HepG2 (cell line): ENCODE measurements around the gene P4HB. TPM values are rescaled to one million over a fixed set of nuclear protein-coding genes. Genes with fewer than 3 reads are reported as not detected.

ENCODE experiments used
- ATF1 ChIP-seq: IDR thresholded peaks from 2 replicates; pipeline ENCODE4 v1.6.1; 2016; ENCODE audit warnings: mild to moderate bottlenecking, control low read depth
- BRF2 ChIP-seq: sonication (generic); formaldehyde crosslinking; IDR thresholded peaks from 2 replicates; pipeline ENCODE4 v1.8.1; 2022; ENCODE audit warnings: mild to moderate bottlenecking, missing genetic modification reagents
- CCDC6 ChIP-seq: sonication (generic); formaldehyde crosslinking; IDR thresholded peaks from 2 replicates; pipeline ENCODE4 v1.8.1; 2022; ENCODE audit warnings: mild to moderate bottlenecking, missing genetic modification reagents, moderate library complexity
- ERF ChIP-seq: IDR thresholded peaks from 2 replicates; pipeline ENCODE4 v1.6.1; 2018; ENCODE audit warnings: missing biosample characterization, missing genetic modification reagents
- GATAD2A ChIP-seq: IDR thresholded peaks from 2 replicates; pipeline ENCODE4 v1.6.1; 2016
- HCFC1 ChIP-seq: fragments of 150-350 bp; IDR thresholded peaks from 2 replicates; pipeline ENCODE4 v1.6.1; 2014; ENCODE audit warnings: low read depth, low read length
- IRF9 ChIP-seq: sonication (generic); formaldehyde crosslinking; IDR thresholded peaks from 2 replicates; pipeline ENCODE4 v1.8.0; 2022; ENCODE audit warnings: missing genetic modification reagents, mild to moderate bottlenecking, borderline replicate concordance
- IRX3 ChIP-seq: sonication (generic); formaldehyde crosslinking; IDR thresholded peaks from 2 replicates; pipeline ENCODE4 v1.8.1; 2023; ENCODE audit warnings: mild to moderate bottlenecking, low read depth, missing genetic modification reagents, borderline replicate concordance
- KDM5B ChIP-seq: sonication (generic); formaldehyde crosslinking; IDR thresholded peaks from 2 replicates; pipeline ENCODE4 v1.4.0; 2020; ENCODE audit warnings: missing genetic modification reagents, mild to moderate bottlenecking, borderline replicate concordance
- NFIC ChIP-seq: IDR thresholded peaks from 2 replicates; pipeline ENCODE4 v1.6.1; 2012; ENCODE audit warnings: mild to moderate bottlenecking, low read length, inconsistent platforms
- REPIN1 ChIP-seq: sonication (generic); formaldehyde crosslinking; IDR thresholded peaks from 2 replicates; pipeline ENCODE4 v1.8.0; 2022; ENCODE audit warnings: missing genetic modification reagents, low read depth, mild to moderate bottlenecking, borderline replicate concordance
- RFX3 ChIP-seq: IDR thresholded peaks from 2 replicates; pipeline ENCODE4 v1.6.1; 2016; ENCODE audit warnings: missing biosample characterization, missing genetic modification reagents
- SSRP1 ChIP-seq: IDR thresholded peaks from 2 replicates; pipeline ENCODE4 v1.6.1; 2016; ENCODE audit warnings: control low read depth
- THAP7 ChIP-seq: sonication (generic); formaldehyde crosslinking; IDR thresholded peaks from 2 replicates; pipeline ENCODE4 v1.8.1; 2023; ENCODE audit warnings: mild to moderate bottlenecking, missing genetic modification reagents
- ZFY ChIP-seq: sonication (generic); formaldehyde crosslinking; IDR thresholded peaks from 2 replicates; pipeline ENCODE4 v1.4.0; 2020; ENCODE audit warnings: missing genetic modification reagents
- ZNF432 ChIP-seq: sonication (generic); formaldehyde crosslinking; IDR thresholded peaks from 2 replicates; pipeline ENCODE4 v1.5.0; 2020; ENCODE audit warnings: missing genetic modification reagents, mild to moderate bottlenecking, borderline replicate concordance
- ZNF563 ChIP-seq: sonication (generic); formaldehyde crosslinking; IDR thresholded peaks from 2 replicates; pipeline ENCODE4 v1.8.0; 2022; ENCODE audit warnings: mild to moderate bottlenecking, moderate library complexity, missing genetic modification reagents
- ZNF687 ChIP-seq: sonication (generic); formaldehyde crosslinking; IDR thresholded peaks from 2 replicates; pipeline ENCODE4 v1.5.1; 2020; ENCODE audit warnings: mild to moderate bottlenecking, missing genetic modification reagents, moderate library complexity
- ZNF710 ChIP-seq: sonication (generic); formaldehyde crosslinking; IDR thresholded peaks from 2 replicates; pipeline ENCODE4 v1.5.0; 2020; ENCODE audit warnings: mild to moderate bottlenecking, missing genetic modification reagents, borderline replicate concordance
- polyA plus RNA-seq, 8 experiments: library from polyadenylated mRNA; depleted of rRNA in 3 of 8; stranded (reverse) in 7 of 8; unstranded in 1 of 8; fragments of >200 nt; fragmentation: Illumina TruSeq in 4 of 8; extraction: Trizol in 4 of 8; gene quantifications; 2 replicates each; pipeline versions ENCODE4 v1.2.1 to v1.2.3, GENCODE V29; 2011 to 2016; ENCODE audit warnings: low read depth in 4 of 8, missing spikeins in 1 of 8, mixed read lengths in 1 of 8; ENCODE audit not compliant: insufficient read depth in 1 of 8
- total RNA-seq, 5 experiments: library from RNA; depleted of rRNA; stranded (reverse); fragments of >200 nt; fragmentation: Illumina TruSeq; extraction: Trizol; gene quantifications; 2 replicates each; pipeline ENCODE4 v1.2.3, GENCODE V29; 2016; ENCODE audit warnings: low read depth in 1 of 5

Gene P4HB
- total and polyA plus RNA-seq, 2 of the 13 experiments (the other 11 are each of a cell fraction or from before 2014, with no cell fraction given): 185 to 782 TPM

GRCh38 chr17:81902653-81903414 lies 42.5 kb upstream of the P4HB start (continued):
- 0 out of 2 replicates have a peak, but pooled peaks have one; percentile 9 for TF ChIP-seq ZNF710
- TF ChIP-seq ZNF432 (CRISPR knock-in tag): no peak
- TF ChIP-seq HCFC1: no peak
- TF ChIP-seq ERF (CRISPR knock-in tag): 0 out of 2 replicates have a peak, but pooled peaks have one; percentile 6
- TF ChIP-seq SSRP1: peak; percentile 63; the same call in 1 of the 2 replicates
- TF ChIP-seq REPIN1: peak; percentile 48; the same call in 1 of the 2 replicates
- peak; percentile 22; the same call in 1 of the 2 replicates for TF ChIP-seq IRF9 (CRISPR knock-in tag)
- 0 out of 2 replicates have a peak, but pooled peaks have one; percentile 63 for TF ChIP-seq ZNF563
- peak; percentile 49 for TF ChIP-seq ZNF687 (CRISPR knock-in tag)
- no peak for TF ChIP-seq BRF2 (CRISPR knock-in tag)
- peak; percentile 82 for TF ChIP-seq CCDC6 (CRISPR knock-in tag)
- no peak for TF ChIP-seq NFIC
- TF ChIP-seq THAP7 (CRISPR knock-in tag): peak; percentile 76; the same call in 1 of the 2 replicates
- TF ChIP-seq RFX3: no peak
- no peak for TF ChIP-seq GATAD2A
- TF ChIP-seq ATF1 (CRISPR knock-in tag): no peak
- TF ChIP-seq IRX3 (CRISPR knock-in tag): 0 out of 2 replicates have a peak, but pooled peaks have one; percentile 67
- TF ChIP-seq KDM5B (CRISPR knock-in tag): no peak; the same call in 1 of the 2 replicates
- TF ChIP-seq ZFY (CRISPR knock-in tag): peak; percentile 14; the same call in 1 of the 2 replicates
